Activated CD4-positive, alpha-beta T cell treated with anti-CD3 and anti-CD28 coated beads for 48 hours (primary cell): ENCODE data around the gene HIGD1C.
"Not testable (repeated sequence)": the region's sequence is repeated elsewhere in the genome, so short reads cannot be mapped to it uniquely, and the experiment has no call there.

Source experiments
- DNase-seq: peaks from one replicate; pipeline ENCODE4 v3.0.0-alpha.2; 2020

Gene HIGD1C

DNA sequence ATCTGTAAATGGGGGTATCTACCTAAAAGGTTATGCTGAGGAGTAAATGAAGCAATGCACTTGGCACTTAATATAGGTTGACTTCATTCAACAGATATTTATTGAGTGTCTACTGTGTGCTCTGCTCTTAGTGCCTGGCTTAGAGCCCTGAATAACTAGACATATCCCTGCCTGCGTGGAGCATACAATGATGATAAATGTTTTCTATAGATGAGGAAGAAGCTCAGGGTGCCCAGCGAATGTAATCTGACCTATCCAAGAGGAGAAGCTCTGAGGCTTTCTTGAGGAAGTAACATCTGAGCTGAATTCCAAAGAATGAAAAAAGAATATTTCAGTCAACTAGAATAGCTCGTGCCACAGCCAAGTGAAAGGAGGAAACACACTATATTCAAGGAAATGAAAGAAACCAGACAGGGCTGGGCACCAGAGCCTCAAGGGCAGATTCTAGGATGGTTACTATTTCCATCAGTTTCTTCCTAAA lies 17.9 kb upstream of the HIGD1C start:
- DNase-seq = no peak

DNA sequence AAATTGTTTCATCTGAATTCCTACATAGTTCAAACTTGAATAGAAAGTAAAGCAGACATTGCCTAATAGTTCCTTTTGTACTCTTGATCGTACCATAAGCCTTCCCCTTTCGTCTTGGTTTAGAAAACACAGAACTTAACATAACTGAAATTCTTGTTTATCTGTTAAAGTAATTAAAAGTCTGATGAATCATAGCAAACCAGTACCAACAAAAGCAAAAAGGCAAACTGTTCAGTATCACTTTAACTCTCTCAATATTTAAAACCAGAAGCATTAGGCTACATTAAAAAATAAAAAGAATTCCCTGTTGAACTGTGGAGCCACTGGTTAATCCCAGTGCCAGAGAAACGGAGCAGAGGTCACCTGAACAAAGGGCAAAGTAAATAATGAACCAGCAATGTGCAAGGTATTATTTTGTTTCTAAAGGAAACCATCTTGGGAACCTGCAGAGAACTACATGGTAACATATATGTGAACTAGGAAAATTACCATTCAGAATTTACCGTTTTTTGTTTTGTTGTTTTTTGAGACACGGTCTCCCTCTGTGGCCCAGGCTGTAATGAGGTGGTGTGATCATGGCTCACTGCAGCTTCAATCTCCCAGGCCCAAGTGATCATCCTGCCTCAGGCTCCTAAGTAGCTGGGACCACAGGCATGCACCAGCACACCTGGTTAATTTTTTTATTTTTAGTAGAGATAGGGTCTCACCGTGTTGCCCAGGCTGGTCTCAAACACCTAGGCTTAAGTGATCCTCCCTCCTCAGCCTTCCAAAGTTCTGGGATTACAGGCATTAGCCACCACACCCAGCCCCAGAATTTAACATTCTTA lies 17.1 kb upstream of the HIGD1C start:
- no peak for DNase-seq

DNA sequence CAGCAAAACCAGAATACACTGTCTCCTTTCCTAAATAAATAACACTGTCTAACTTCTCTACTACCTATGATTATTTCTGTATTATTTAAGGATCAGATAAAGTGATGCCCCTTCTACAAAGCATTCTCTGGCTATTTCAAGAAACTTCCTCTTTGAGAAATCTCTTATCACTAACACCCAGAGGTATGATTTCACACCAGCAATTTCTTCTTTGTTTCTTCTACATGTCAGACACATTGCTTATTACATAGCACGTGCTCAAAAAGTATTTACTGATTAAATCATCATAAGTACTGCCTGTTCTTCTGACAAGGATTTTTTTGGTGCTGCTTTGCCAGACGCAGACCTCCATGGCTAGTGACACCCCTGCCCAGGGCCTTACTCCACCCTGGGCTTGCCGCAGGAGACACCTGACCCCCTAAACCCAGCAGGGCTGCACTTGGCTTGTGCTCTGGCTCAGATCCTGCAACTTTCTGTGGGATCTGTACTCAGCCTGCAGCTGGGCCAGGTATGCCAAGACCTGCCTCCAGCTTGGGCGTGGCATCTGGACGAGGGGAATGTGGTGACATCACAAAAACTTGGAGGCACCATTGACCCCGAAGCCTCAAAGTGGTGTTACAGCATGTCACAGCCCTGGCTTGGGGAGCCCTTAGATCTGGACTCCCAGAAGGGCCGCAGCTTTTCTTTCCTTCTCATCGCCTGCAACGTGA lies 15.4 kb upstream of the HIGD1C start:
- DNase-seq = no peak

DNA sequence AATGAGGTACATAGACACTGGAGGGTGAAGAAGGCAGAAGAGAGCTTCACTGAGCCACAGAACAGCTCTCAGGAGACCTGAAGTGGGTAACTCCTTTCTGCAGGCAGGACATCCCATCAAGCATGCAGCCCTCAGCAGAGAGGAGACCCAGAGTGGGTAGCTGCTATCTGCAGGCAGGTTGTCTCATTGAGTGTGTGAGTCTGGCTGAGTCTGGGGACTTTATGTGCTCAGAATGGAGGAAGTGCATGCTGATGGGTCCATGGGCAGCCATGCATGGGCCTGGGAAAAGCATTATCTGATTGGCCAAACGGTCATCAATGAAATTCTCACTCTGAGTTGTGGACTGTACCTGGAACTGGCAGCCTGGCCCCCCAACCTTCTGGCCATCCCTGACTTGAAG lies 14.7 kb upstream of the HIGD1C start:
- DNase-seq = no peak

DNA sequence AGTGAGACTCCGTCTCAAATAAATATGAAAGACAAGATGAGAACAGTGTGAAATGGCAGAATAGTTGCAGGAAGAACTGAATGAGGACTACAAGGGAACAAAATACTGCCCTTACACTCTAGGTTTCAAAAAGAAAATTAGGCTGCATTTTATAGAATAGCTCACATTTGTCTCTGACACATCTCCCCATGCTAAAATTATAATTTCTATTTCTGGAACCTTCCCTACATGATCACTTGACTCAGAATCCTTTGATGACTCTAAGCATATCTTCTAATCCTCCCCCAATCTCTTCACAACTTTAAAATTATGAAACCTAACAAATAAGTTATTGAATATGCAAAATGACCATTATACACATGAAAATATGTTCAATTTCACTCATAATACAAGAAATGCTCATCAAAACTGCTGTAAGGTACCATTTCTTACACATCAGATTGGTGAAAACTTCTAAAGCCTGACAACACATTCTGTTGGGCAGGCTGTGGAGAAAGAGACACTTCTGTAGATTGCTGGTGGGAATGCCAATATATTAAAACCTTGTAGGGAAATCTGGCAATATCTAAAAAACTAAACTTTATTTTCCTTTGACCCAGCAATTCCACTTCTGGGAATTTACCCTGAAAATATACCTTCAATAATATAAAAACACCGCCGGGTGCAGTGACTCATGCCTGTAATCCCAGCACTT lies 4.3 kb upstream of the HIGD1C start:
- no peak for DNase-seq

DNA sequence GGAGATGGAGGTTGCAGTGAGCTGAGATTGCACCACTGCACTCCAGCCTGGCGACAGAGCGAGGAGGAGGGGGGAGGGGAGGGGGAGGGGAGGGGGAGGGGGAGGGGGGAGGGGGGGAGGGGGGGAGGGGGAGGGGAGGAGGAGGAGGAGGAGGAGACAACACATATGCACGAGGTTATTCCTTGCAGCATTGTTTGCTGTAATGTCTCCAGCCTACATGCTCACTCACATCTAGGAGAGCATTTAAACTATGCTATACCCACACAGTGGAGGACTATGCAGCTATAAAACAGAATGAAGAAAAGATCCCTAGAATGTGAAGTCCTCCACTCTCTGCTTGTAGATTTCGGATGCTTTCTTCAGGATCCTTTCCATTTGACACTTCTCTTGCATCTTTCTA lies 3.5 kb upstream of the HIGD1C start:
- DNase-seq = no peak

DNA sequence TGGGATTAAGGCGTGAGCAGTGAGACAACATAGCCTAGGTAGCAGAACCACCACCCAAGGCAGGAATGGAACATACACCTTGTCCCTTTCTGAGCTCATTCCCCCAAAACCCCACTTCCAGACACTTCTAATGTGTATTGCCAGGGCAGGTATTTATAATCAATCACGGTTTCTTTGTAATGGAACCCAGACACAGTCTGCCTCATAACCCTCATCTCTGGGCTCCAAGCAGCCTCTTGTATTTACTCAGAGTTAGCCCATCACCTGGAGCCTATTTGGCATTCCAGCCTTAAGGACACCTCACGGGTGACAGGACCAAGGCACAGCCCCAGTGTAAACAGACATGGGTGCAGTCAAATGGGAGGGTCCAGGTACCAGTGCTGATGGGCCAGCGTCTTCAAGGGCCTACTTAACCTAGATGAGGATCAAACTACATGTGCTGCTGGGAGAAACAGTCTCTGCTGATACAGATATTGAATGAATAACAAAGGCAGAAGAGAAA lies 2.5 kb upstream of the HIGD1C start:
- DNase-seq = no peak

DNA sequence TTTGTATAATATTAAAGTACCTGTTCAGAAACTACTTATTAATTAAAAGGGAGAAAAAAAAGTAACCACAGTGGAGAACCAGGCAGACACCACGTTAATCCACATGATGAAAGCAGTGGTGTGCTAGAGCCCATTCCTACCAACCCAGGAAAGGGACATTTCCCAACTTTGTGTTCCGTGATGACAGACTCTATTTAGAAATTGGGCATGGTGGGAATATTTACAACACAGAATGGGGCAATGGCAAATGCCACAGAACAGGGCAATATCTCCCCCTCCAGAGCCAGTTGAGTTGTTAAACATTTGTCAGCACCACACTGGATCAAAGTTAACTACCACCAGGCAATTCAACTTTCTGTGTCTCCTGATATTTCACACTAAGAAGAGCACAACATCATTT lies 1.2 kb upstream of the HIGD1C start:
- no peak for DNase-seq

DNA sequence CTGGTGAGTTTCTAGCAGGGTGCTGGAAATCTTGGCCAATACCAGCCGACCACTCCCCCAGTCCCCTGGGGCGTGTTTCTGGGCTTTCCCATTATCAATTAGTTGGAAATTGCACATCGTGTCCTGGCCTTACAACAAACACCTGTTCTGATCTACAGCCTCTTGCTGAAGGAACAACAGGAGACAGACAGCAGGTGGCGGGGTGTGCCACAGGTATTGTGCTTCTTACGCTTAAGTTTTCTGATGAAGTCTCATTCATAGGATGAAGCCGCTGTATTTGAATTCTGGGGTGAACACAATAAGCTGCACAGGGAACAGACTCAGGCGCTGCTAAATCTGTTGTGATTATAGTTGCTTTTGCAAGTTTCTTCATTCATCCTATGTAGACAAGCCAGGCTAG lies 703 bp downstream of the HIGD1C start:
- no peak for DNase-seq

DNA sequence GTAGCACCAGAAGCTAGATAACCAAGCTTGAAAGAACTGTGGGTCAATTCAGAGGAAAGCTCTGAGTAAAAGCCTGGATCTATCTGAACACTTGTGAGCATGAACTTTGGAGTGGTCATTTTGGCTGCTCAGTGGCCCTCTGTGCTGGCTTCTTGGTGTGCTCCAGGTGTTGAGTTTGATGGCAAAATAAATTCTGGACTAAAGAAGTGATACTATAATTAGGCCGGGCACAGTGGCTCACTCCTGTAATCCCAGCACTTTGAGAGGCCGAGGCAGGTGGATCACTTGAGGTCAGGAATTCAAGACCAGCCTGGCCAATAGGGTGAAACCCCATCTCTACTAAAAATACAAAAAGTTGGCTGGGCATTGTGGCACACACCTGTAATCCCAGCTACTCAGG lies 2.4 kb downstream of the HIGD1C start:
- not testable (repeated sequence) for DNase-seq

DNA sequence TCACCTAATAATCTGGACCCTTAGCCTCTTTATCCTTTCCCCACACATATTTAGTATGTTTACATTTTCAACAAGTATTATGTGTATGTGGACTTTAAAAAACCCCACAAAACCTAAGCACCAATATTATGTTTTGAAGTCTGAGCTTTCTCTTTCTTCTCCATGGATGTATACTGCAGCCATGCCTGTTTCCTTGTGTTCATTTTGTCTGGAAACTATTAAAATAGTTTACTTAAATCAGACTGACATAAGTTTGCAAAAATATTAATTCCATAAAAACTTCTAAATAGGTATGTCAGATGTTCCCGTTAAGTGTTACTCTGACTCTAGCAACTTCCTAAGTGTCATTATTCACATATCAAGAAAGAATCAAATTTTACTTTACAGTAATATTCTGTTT lies 2.9 kb downstream of the HIGD1C start:
- no peak for DNase-seq

DNA sequence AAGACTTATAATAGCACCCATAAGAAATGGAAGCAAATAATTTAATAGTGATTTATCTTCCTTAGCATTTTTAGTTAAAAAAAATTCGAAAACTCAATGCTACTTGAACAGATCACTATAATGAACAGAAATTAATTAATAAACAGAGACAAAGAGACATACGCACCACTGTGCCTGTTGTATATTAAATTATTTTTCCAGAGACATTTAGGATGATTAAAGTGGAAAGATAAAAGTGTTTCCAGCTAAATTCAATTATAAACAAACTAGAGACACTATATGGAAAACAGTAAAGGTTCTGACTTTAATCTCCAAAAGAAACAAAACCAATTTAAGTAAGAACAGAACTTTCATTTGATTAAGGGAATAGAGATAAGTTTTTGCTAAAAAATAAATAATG lies 3.4 kb downstream of the HIGD1C start:
- no peak for DNase-seq

DNA sequence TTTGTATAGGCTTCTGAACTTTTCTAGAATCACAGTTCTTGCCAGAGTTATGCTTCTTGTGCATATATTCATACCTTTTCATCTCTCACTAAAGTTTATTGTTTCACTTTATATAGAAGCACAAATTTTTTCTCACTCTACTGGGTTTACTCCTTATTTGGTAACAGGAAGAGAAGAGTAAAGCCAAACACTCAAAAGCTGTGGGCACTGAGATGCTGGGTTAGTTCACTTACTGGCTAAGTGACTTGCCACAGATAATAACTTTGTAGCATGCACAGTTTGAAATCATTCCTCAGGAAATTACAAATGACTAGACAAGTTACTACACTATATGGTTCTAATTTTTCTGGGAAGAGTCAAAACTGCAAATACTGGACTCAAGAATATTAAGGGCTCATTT lies 7.8 kb downstream of the HIGD1C start:
- no peak for DNase-seq

DNA sequence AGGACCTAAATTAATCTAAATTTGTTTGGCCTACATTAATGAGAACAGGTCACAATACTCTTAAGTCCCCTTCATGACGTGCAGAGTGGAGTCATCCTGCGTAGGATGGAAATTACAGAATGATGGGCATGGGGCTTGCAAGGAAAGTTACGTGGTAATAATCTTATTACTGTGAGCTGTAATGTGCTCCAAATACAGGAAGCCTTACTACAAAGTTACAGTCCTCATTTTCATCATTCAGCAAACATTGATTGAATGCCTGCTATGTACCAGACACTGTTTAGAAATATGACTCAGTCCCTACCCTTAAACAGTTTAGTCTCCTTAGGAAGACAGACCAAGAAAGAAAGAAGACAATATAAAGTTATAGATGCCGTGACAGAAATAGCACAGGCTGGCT lies 9.4 kb downstream of the HIGD1C start:
- no peak for DNase-seq

DNA sequence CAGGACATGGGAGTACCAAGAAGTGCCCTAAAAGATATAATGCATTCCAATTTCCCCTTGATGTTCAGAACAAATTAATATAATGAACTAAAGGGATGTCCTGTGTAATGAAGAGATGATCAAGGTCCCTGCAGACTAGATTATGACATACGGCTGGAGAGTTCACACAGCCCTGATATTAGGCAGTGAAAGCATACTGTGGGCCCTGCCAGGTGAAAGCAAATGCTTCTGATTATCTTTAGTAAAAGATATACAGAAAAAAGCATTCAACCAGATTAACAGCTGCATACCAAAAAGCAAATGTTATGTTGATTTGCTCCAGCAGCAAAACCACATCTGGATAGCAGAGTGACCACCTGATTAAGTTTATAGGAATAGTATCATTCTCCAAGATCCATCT lies 12.1 kb downstream of the HIGD1C start:
- DNase-seq = no peak

DNA sequence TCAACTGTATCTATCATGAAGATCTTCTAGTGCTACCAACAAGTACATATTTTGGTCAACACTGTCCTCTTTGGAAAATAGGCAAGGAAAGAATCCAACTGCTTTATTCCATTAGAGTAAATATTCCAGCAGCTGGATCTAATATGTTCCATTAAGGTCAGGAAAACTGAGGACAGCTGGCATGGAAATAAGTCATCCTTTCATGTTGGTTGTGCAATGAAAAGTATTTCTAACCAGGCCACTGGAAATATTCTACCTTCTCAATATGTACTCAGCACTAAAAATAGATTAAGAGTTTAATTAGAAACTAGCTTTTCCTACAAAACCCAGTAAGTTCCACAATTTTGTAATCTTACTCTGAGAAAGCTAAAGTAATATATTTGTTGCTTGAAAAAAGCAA lies 19.6 kb downstream of the HIGD1C start:
- no peak for DNase-seq

DNA sequence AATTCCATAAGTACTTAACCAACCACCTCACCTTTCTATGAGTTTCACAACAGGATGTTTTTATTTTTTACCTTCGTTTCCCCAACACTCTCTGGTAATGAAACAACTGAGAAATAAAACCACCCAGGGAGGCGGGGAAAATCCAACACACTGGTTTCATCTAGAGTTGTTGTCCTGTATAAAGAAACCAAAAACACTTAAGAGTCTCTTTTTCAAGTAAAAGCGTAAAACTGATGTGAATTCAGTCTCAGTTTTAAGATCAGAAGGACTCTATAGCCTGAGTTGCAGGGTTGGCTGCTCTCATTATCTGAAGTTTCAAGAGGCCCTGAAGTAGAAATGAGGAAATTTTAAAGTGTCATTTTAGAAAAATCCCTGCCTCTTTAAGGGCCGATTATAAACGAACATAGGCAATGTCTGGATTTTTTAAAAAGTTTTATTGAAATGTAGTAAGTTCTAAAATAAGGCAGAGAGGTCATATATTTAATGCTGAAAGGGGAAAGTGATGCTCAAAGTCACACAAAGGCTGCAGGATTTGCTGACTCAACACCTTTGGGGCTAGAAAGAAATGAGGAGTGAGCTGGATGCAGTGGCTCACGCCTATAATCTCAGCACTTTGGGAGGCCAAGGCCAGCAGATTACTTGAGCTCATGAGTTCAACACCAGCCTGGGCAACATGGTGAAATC lies 27.2 kb downstream of the HIGD1C start:
- peak; percentile 50 for DNase-seq

DNA sequence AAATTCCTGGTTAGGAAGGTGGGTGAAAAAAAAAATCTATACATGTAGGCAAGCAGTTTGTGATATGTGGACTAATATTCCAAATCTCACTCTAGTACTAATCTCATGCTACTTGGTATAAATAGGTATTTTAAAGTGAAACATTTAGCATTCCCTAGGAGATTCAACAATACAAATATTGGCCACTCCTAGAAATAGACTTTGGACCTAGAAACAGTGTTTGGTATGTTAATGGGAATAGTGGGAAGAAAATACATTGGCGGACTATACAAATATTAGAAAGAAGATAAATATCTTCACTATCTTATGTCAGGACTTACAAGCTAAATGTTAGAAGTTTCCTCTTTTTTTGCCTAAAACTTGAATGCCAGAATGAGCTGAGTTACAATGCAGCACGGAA lies 28.2 kb downstream of the HIGD1C start:
- DNase-seq = no peak

DNA sequence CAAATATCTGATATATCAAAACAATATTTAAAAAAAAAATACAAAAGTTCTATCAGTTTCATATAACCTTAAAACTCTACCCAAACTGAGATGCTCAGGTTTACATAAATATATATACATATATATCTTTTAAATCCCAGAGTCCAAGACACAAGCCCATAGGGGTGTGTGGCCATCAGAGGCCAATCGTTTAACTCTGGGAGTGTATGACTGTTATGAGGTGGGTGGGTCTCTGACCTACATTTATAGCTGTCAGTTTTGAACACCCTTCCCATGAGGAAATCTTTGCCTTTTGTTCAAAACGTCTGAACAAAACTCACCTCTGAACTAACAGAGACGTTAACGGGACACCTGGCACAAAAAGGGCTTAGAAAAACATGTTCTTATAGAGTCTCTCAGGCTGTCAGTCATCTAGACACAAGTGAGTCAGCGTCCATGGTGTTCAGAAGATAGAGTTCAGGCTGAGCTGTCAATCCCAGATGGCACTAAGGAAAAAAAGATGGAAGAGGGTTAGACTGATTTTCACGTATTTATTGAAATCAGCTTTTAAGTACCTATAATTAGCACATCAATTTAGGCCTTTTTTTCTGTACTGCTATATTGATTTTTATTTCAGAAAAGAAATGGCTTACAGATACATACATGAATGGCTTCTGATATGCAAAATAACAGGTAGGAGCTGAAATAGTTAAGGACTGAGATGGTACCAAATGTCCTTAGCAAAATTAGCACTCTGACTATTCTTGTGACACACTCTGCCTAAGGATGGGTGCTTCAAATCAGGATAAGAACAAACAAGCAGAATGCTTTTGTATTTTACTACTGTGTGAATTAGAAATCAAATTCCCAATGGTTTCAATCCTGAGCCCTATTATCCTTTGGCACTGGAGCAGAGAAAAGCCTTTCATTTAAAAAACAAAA lies 29.2 kb downstream of the HIGD1C start:
- no peak for DNase-seq

DNA sequence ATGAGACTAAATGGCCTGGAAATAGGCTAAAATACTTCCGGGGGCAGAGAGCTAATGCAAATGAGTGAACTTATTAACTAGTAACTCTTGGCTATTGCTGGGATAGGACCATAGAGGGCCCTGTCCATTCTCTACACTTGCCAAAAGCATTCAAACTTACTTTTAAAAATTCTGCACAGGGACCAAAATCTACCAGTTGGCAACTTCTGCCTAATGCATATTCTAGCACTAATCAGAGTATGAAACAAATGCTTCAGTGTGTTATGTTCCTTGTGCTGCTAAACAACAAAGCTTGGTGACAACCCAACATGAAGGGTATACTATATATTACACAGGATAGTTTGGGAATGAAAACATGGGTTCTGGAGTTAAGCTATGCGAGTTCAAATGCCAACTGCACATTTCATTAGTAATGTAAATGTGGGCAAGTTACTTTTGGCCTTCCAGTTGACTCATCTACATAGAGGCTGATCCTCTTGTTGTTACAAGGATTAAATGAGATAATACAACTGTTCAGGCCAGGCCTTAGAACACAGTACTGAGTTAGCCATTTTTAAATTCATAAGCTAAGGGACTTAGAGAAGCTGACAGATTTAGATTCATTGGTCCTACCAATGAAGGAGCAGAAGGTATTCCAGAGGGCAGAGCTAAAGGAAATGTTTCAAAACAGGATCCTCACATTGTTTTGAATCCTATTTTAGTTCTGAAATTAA lies 32.4 kb downstream of the HIGD1C start:
- DNase-seq = no peak

DNA sequence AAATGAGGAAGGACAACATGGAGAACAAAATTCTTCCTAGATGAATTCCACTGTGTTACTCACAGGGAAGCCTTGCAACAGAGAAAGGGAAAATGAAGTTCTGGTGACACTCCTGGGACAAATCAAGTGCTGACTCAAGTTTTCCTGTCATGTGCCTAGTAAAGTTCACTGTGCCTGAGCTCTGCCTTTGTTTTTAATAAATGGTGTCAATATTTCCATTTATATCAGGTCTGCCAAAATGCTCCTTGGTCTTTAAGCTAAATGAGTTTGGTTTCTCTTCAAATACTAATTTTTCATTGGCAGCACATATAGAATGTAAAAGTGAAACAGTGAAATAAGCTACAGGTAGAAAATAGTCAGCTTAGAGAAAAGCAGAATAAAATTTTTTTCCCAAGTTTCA lies 33.0 kb downstream of the HIGD1C start:
- DNase-seq = no peak
